HepG2 (cell line): ENCODE measurements around the gene DDX17. TPM values are rescaled to one million over a fixed set of nuclear protein-coding genes. Genes with fewer than 3 reads are reported as not detected.
A peak's percentile ranks its signal among the peaks of the same experiment; 100 is the strongest.

Experiments
- ATAC-seq: fragments of 200-7000 bp; cut with Tn5 transposase; 3 replicates; pipeline ENCODE4 v1.9.1; 2020; ENCODE audit warnings: mild to moderate bottlenecking, moderate library complexity
- BruUV-seq: library from RNA; stranded (reverse); fragments of 400-500 nt; replicated peaks from 2 replicates; lab custom pipeline; 2021; lab: Mats Ljungman, UMichigan
- CTCF ChIA-PET: fragments of 300-600 bp; formaldehyde crosslinking; extraction: SDS; loops from one replicate; lab custom pipeline; 2021; ENCODE audit warnings: low total read pairs, inconsistent platforms, low intra/inter-chr PET ratio; lab: Yijun Ruan, JAX
- POLR2A ChIA-PET: fragments of 350-600 bp; sonication (Branson Sonifier 250); formaldehyde crosslinking; loops from one replicate; lab custom pipeline; 2020; ENCODE audit warnings: antibody characterized with exemption, inconsistent platforms; lab: Yijun Ruan, JAX
- DNase-seq: peaks from one replicate; pipeline ENCODE4 v3.0.0-alpha.2; 2015; ENCODE audit warnings: low spot score
- FAIRE-seq: peaks from 3 replicates; lab custom pipeline; 2011; peaks lifted over from hg19 to GRCh38; lab: Jason Lieb, UNC
- H2AFZ ChIP-seq: one replicate; pipeline ENCODE4 v1.6.1; 2011; ENCODE audit warnings: low read length, inconsistent platforms
- H3K27ac ChIP-seq: fragments of 300-600 bp; 3 replicates; pipeline ENCODE4 v1.8.0; 2011; ENCODE audit warnings: mixed run types, mild to moderate bottlenecking, mixed read lengths, low read length, inconsistent platforms; ENCODE audit not compliant: insufficient read depth; ENCODE audit errors: extremely low read length
- H3K27me3 ChIP-seq, 2 experiments: fragments of 200-600 bp in 1 of 2; 2 replicates in 1 of 2; 3 replicates in 1 of 2; pipeline versions ENCODE4 v1.6.0 to v1.8.0; 2011; ENCODE audit warnings: low read length in 2 of 2, mild to moderate bottlenecking in 2 of 2, moderate library complexity in 2 of 2, inconsistent platforms in 1 of 2; ENCODE audit not compliant: insufficient read depth in 2 of 2, control insufficient read depth in 1 of 2
- H3K36me3 ChIP-seq, 2 experiments: fragments of 200-600 bp in 1 of 2; replicated peaks in 1 of 2; 2 replicates in 1 of 2; 3 replicates in 1 of 2; pipeline versions ENCODE4 v1.5.1 to v1.8.0; 2011; ENCODE audit warnings: low read length in 2 of 2, inconsistent platforms in 1 of 2; ENCODE audit not compliant: insufficient read depth in 2 of 2, control insufficient read depth in 1 of 2
- H3K4me1 ChIP-seq: 2 replicates; pipeline ENCODE4 v1.5.1; 2012; ENCODE audit warnings: low read length, inconsistent platforms; ENCODE audit not compliant: insufficient read depth
- H3K4me2 ChIP-seq: 2 replicates; pipeline ENCODE4 v1.6.0; 2011; ENCODE audit warnings: low read depth, low read length, inconsistent platforms
- H3K4me3 ChIP-seq, 3 experiments: fragments of 200-600 bp in 1 of 3; sonication (generic), shearing (Covaris generic) in 1 of 3; replicated peaks in 1 of 3; 2 replicates each; pipeline ENCODE4 v1.5.1; 2011 to 2016; ENCODE audit warnings: low read length in 3 of 3, inconsistent platforms in 2 of 3, low read depth in 2 of 3, mild to moderate bottlenecking in 2 of 3, control low read depth in 1 of 3, mixed read lengths in 1 of 3; ENCODE audit not compliant: insufficient read depth in 1 of 3
- H3K79me2 ChIP-seq: one replicate; pipeline ENCODE4 v1.6.1; 2011; ENCODE audit warnings: low read length, inconsistent platforms; ENCODE audit not compliant: insufficient read depth
- H3K9ac ChIP-seq: 2 replicates; pipeline ENCODE4 v1.6.0; 2011; ENCODE audit warnings: mild to moderate bottlenecking, low read depth, low read length, inconsistent platforms; ENCODE audit not compliant: insufficient read depth
- H3K9me3 ChIP-seq: 2 replicates; pipeline ENCODE4 v1.5.1; 2012; ENCODE audit warnings: mild to moderate bottlenecking, low read length
- H4K20me1 ChIP-seq: 2 replicates; pipeline ENCODE4 v1.6.0; 2011; ENCODE audit warnings: inconsistent platforms, mild to moderate bottlenecking, low read length, moderate library complexity; ENCODE audit not compliant: insufficient read depth
- CTCF ChIP-seq: sonication (generic); formaldehyde crosslinking; IDR thresholded peaks from 2 replicates; pipeline ENCODE4 v1.5.0; 2020; ENCODE audit warnings: mild to moderate bottlenecking, missing genetic modification reagents, moderate library complexity
- GPN1 ChIP-seq: sonication (generic); formaldehyde crosslinking; IDR thresholded peaks from 2 replicates; pipeline ENCODE4 v1.5.1; 2020; ENCODE audit warnings: missing genetic modification reagents, borderline replicate concordance
- ONECUT2 ChIP-seq: sonication (generic); formaldehyde crosslinking; IDR thresholded peaks from 2 replicates; pipeline ENCODE4 v1.4.0; 2020; ENCODE audit warnings: missing genetic modification reagents
- STAG1 ChIP-seq: sonication (generic); formaldehyde crosslinking; IDR thresholded peaks from 2 replicates; pipeline ENCODE4 v1.4.0; 2020; ENCODE audit warnings: missing genetic modification reagents
- USF2 ChIP-seq, 2 experiments: sonication (generic) in 1 of 2; formaldehyde crosslinking in 1 of 2; IDR thresholded peaks; 2 replicates each; pipeline versions ENCODE4 v1.5.1 to v1.6.1; 2011 to 2020; ENCODE audit warnings: borderline replicate concordance in 1 of 2, low read depth in 1 of 2, low read length in 1 of 2, mild to moderate bottlenecking in 1 of 2, missing genetic modification reagents in 1 of 2, moderate library complexity in 1 of 2
- ZNF34 ChIP-seq: sonication (generic); formaldehyde crosslinking; IDR thresholded peaks from 2 replicates; pipeline ENCODE4 v1.4.0; 2020; ENCODE audit warnings: mild to moderate bottlenecking, missing genetic modification reagents, borderline replicate concordance
- WGBS: methylation state at CpG from one replicate; pipeline ENCODE4 v1.1.6; 2017; ENCODE audit warnings: low lambda C conversion rate; 5-methylcytosine and 5-hydroxymethylcytosine counted together
- in situ Hi-C: cut with HindIII; loops from 2 replicates; pipeline ENCODE4 v1.10.0; 2017; ENCODE audit warnings: low pct_unique_long_range_greater_than_20kb; ENCODE audit not compliant: extremely low pct_ligation_motif_present
- intact Hi-C: fragments of 100-400 bp; cut with micrococcal nuclease; formaldehyde crosslinking; loops from one replicate; pipeline ENCODE4 v1.10.0; 2022; ENCODE audit not compliant: unreplicated experiment
- polyA plus RNA-seq, 8 experiments: library from polyadenylated mRNA; depleted of rRNA in 3 of 8; stranded (reverse) in 7 of 8; unstranded in 1 of 8; fragments of >200 nt; fragmentation: Illumina TruSeq in 4 of 8; extraction: Trizol in 4 of 8; gene quantifications; 2 replicates each; pipeline versions ENCODE4 v1.2.1 to v1.2.3, GENCODE V29; 2011 to 2016; ENCODE audit warnings: low read depth in 4 of 8, missing spikeins in 1 of 8, mixed read lengths in 1 of 8; ENCODE audit not compliant: insufficient read depth in 1 of 8
- total RNA-seq, 5 experiments: library from RNA; depleted of rRNA; stranded (reverse); fragments of >200 nt; fragmentation: Illumina TruSeq; extraction: Trizol; gene quantifications; 2 replicates each; pipeline ENCODE4 v1.2.3, GENCODE V29; 2016; ENCODE audit warnings: low read depth in 1 of 5

Gene DDX17
- total and polyA plus RNA-seq, 2 of the 13 experiments (the other 11 are each of a cell fraction or from before 2014, with no cell fraction given): 238 to 344 TPM

- H3K4me3 ChIP-seq: no peak overlapping the region
- no TSS peak for BruUV-seq
- TF ChIP-seq ZNF34 (CRISPR knock-in tag): no peak
- 0 out of 2 replicates have a peak, but pooled peaks have one; percentile 44 for TF ChIP-seq ONECUT2 (CRISPR knock-in tag)
- TF ChIP-seq USF2 (IDR thresholded peaks at IDR 0.05; ENCODE audit: low read depth, low read length): peak; percentile 48
- TF ChIP-seq USF2 (CRISPR knock-in tag; IDR thresholded peaks at IDR 0.05; ENCODE audit: borderline replicate concordance): peak; percentile 44; the same call in 1 of the 2 replicates
- in situ Hi-C loops (no loop called here), intact Hi-C loops (no loop called here)
- H3K4me1 ChIP-seq: peaks cover 8% of the 10 kb centered on the region; the same call in 1 of the 2 replicates
- no peaks in the 10 kb centered on the region for H3K79me2 ChIP-seq
- no peak for FAIRE-seq
- no peak overlapping the region for H2AFZ ChIP-seq
- H3K4me2 ChIP-seq: no peak overlapping the region
- H3K36me3 ChIP-seq: no peaks in the 10 kb centered on the region
- H4K20me1 ChIP-seq: no peaks in the 10 kb centered on the region
- WGBS: 18% methylated on average over 4 of the region's 4 CpGs
- no peak for DNase-seq
- H3K27ac ChIP-seq: no peak overlapping the region
- ChIA-PET POLR2A (no interaction called here), CTCF (no interaction called here)
- H3K9ac ChIP-seq: no peak overlapping the region
- H3K9me3 ChIP-seq: no peaks in the 10 kb centered on the region
- ATAC-seq: peak; percentile 27
- peaks cover 2 to 25% of the 10 kb centered on the region in 2 experiments; a peak in 3 of 5 replicates for H3K27me3 ChIP-seq
Measured at GRCh38 chr22:38435965-38436364, 70.1 kb downstream of the DDX17 start.

- Histone ChIP-seq H2AFZ (no peak overlapping the region), H3K9ac (no peak overlapping the region), H3K27ac (no peak overlapping the region), H3K4me2 (no peak overlapping the region), H3K36me3 (no peaks in the 10 kb centered on the region), H3K4me1 (peaks cover 8% of the 10 kb centered on the region; the same call in 1 of the 2 replicates), H4K20me1 (no peaks in the 10 kb centered on the region), H3K27me3 (peaks cover 2 to 21% of the 10 kb centered on the region in 2 experiments; a peak in 3 of 5 replicates), H3K4me3 (no peak overlapping the region), H3K9me3 (no peaks in the 10 kb centered on the region), H3K79me2 (no peaks in the 10 kb centered on the region)
- DNase-seq (no peak), FAIRE-seq (no peak), ATAC-seq (no peak; the same call in 1 of the 3 replicates)
- CTCF ChIA-PET: no interaction called here
- intact Hi-C loops: no loop called here
- in situ Hi-C loops: no loop called here
- BruUV-seq: no TSS peak
- TF ChIP-seq GPN1 (CRISPR knock-in tag) (no peak), CTCF (CRISPR knock-in tag) (peak; percentile 34), STAG1 (peak; percentile 13; the same call in 1 of the 2 replicates)
- 39% methylated on average over 3 of the region's 4 CpGs for WGBS
- POLR2A ChIA-PET: no interaction called here
Measured at GRCh38 chr22:38435010-38435409, 71.1 kb downstream of the DDX17 start.
